NT2/D1 (cell line): Measurements from ENCODE around the gene CLEC4F.

ENCODE experiments used
- SUZ12 ChIP-seq: IDR thresholded peaks from 2 replicates; pipeline ENCODE4 v1.6.1; 2011; ENCODE audit not compliant: insufficient read length, insufficient read depth; ENCODE audit errors: extremely low read depth
- YY1 ChIP-seq: IDR thresholded peaks from 2 replicates; pipeline ENCODE4 v1.6.1; 2011; ENCODE audit not compliant: insufficient read length, insufficient read depth
- ZNF274 ChIP-seq: IDR thresholded peaks from 2 replicates; pipeline ENCODE4 v1.6.1; 2011; ENCODE audit warnings: mild to moderate bottlenecking, low read depth, low read length

- TF ChIP-seq ZNF274 (no peak), YY1 (no peak), SUZ12 (no peak)
Observed at GRCh38 chr2:70855667-70856066, 35.3 kb upstream of the CLEC4F start.
